ENCODE results near the gene PROC. TPM values are rescaled to one million over a fixed set of nuclear protein-coding genes. Genes with fewer than 3 reads are reported as not detected.

PROC gene
- total and polyA plus RNA-seq, 10 donors: 0.16 to 0.52 (median 0.21) TPM; not detected in 7

DNA sequence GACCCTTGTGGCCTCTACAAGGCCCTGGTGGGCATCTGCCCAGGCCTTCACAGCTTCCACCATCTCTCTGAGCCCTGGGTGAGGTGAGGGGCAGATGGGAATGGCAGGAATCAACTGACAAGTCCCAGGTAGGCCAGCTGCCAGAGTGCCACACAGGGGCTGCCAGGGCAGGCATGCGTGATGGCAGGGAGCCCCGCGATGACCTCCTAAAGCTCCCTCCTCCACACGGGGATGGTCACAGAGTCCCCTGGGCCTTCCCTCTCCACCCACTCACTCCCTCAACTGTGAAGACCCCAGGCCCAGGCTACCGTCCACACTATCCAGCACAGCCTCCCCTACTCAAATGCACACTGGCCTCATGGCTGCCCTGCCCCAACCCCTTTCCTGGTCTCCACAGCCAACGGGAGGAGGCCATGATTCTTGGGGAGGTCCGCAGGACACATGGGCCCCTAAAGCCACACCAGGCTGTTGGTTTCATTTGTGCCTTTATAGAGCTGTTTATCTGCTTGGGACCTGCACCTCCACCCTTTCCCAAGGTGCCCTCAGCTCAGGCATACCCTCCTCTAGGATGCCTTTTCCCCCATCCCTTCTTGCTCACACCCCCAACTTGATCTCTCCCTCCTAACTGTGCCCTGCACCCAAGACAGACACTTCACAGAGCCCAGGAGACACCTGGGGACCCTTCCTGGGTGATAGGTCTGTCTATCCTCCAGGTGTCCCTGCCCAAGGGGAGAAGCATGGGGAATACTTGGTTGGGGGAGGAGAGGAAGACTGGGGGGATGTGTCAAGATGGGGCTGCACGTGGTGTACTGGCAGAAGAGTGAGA, 2.0 kb downstream of the PROC start:
- no peak for TF ChIP-seq POLR2AphosphoS5 (IDR thresholded peaks at IDR 0.05)
- TF ChIP-seq POLR2A (IDR thresholded peaks at IDR 0.05): no peak
- TF ChIP-seq, protein P1, sequence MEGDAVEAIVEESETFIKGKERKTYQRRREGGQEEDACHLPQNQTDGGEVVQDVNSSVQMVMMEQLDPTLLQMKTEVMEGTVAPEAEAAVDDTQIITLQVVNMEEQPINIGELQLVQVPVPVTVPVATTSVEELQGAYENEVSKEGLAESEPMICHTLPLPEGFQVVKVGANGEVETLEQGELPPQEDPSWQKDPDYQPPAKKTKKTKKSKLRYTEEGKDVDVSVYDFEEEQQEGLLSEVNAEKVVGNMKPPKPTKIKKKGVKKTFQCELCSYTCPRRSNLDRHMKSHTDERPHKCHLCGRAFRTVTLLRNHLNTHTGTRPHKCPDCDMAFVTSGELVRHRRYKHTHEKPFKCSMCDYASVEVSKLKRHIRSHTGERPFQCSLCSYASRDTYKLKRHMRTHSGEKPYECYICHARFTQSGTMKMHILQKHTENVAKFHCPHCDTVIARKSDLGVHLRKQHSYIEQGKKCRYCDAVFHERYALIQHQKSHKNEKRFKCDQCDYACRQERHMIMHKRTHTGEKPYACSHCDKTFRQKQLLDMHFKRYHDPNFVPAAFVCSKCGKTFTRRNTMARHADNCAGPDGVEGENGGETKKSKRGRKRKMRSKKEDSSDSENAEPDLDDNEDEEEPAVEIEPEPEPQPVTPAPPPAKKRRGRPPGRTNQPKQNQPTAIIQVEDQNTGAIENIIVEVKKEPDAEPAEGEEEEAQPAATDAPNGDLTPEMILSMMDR (IDR thresholded peaks at IDR 0.05 in 8 of 11, conservative IDR thresholded peaks at IDR 0.05 in 3 of 11): no peak
- intact Hi-C loops (cut with DNase I; ENCODE audit: low total_unique reads): no loop called here

DNA sequence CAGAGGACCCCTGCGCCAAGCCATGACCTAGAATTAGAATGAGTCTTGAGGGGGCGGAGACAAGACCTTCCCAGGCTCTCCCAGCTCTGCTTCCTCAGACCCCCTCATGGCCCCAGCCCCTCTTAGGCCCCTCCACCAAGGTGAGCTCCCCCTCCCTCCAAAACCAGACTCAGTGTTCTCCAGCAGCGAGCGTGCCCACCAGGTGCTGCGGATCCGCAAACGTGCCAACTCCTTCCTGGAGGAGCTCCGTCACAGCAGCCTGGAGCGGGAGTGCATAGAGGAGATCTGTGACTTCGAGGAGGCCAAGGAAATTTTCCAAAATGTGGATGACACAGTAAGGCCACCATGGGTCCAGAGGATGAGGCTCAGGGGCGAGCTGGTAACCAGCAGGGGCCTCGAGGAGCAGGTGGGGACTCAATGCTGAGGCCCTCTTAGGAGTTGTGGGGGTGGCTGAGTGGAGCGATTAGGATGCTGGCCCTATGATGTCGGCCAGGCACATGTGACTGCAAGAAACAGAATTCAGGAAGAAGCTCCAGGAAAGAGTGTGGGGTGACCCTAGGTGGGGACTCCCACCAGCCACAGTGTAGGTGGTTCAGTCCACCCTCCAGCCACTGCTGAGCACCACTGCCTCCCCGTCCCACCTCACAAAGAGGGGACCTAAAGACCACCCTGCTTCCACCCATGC, 3.0 kb downstream of the PROC start:
- DNase-seq: no peak
- H3K27me3 ChIP-seq (replicated peaks in 1 of 7): peaks cover 0 to 50% (median 24%) of the 10 kb centered on the region in 7 donors
- no peak overlapping the region for H3K4me3 ChIP-seq
- H3K4me1 ChIP-seq: peaks cover 11 to 32% (median 24%) of the 10 kb centered on the region in 6 donors
- WGBS, 5 donors: 83 to 92% (median 89%) methylated on average over 14 to 15 of the region's 15 CpGs
- H3K27ac ChIP-seq: no peak overlapping the region
- H3K9me3 ChIP-seq: no peaks in the 10 kb centered on the region
- TF ChIP-seq, protein P1 (IDR thresholded peaks at IDR 0.05 in 8 of 11, conservative IDR thresholded peaks at IDR 0.05 in 3 of 11): no peak
- no peak for TF ChIP-seq POLR2AphosphoS5 (IDR thresholded peaks at IDR 0.05)
- TF ChIP-seq POLR2A (IDR thresholded peaks at IDR 0.05): no peak
- intact Hi-C loops (cut with DNase I; ENCODE audit: low total_unique reads): no loop called here
- H3K36me3 ChIP-seq: no peaks in the 10 kb centered on the region

More for the DNA sequence above, 2.0 kb downstream of the PROC start:
- no peaks in the 10 kb centered on the region for H3K36me3 ChIP-seq
- no peaks in the 10 kb centered on the region for H3K9me3 ChIP-seq
- WGBS, 5 donors: 58 to 87% (median 77%) methylated on average over 3 to 8 of the region's 8 CpGs
- no peak overlapping the region for H3K27ac ChIP-seq
- peaks cover 0 to 50% (median 24%) of the 10 kb centered on the region in 7 donors for H3K27me3 ChIP-seq (replicated peaks in 1 of 7)
- H3K4me3 ChIP-seq: no peak overlapping the region
- H3K4me1 ChIP-seq: peaks cover 21 to 42% (median 34%) of the 10 kb centered on the region in 6 donors
- no peak for DNase-seq

DNA sequence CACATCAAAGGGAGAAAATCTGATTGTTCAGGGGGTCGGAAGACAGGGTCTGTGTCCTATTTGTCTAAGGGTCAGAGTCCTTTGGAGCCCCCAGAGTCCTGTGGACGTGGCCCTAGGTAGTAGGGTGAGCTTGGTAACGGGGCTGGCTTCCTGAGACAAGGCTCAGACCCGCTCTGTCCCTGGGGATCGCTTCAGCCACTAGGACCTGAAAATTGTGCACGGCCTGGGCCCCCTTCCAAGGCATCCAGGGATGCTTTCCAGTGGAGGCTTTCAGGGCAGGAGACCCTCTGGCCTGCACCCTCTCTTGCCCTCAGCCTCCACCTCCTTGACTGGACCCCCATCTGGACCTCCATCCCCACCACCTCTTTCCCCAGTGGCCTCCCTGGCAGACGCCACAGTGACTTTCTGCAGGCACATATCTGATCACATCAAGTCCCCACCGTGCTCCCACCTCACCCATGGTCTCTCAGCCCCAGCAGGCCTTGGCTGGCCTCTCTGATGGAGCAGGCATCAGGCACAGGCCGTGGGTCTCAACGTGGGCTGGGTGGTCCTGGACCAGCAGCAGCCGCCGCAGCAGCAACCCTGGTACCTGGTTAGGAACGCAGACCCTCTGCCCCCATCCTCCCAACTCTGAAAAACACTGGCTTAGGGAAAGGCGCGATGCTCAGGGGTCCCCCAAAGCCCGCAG, 3.8 kb downstream of the PROC start:
- Histone ChIP-seq H3K4me1 (peaks cover 7 to 25% (median 16%) of the 10 kb centered on the region in 6 donors), H3K9me3 (no peaks in the 10 kb centered on the region), H3K27me3 (replicated peaks in 1 of 7) (peaks cover 0 to 46% (median 24%) of the 10 kb centered on the region in 7 donors), H3K36me3 (no peaks in the 10 kb centered on the region), H3K27ac (no peak overlapping the region), H3K4me3 (no peak overlapping the region)
- TF ChIP-seq, protein P1 (IDR thresholded peaks at IDR 0.05 in 8 of 11, conservative IDR thresholded peaks at IDR 0.05 in 3 of 11): no peak
- TF ChIP-seq POLR2A (IDR thresholded peaks at IDR 0.05): no peak
- no peak for TF ChIP-seq POLR2AphosphoS5 (IDR thresholded peaks at IDR 0.05)
- no peak for DNase-seq
- intact Hi-C loops (cut with DNase I; ENCODE audit: low total_unique reads): no loop called here
- 72 to 78% (median 73%) methylated on average over 14 to 16 of the region's 16 CpGs for WGBS, 5 donors

All from spleen (tissue), 11 donors.